HG03159 (cell line): Measurements from ENCODE around the gene CATSPERD.

ENCODE experiments used
- ATAC-seq: cut with Tn5 transposase; IDR thresholded peaks from one replicate; pipeline ENCODE4 v1.9.1; 2021; ENCODE audit warnings: mild to moderate bottlenecking, moderate library complexity; ENCODE audit not compliant: unreplicated experiment

CATSPERD gene

DNA sequence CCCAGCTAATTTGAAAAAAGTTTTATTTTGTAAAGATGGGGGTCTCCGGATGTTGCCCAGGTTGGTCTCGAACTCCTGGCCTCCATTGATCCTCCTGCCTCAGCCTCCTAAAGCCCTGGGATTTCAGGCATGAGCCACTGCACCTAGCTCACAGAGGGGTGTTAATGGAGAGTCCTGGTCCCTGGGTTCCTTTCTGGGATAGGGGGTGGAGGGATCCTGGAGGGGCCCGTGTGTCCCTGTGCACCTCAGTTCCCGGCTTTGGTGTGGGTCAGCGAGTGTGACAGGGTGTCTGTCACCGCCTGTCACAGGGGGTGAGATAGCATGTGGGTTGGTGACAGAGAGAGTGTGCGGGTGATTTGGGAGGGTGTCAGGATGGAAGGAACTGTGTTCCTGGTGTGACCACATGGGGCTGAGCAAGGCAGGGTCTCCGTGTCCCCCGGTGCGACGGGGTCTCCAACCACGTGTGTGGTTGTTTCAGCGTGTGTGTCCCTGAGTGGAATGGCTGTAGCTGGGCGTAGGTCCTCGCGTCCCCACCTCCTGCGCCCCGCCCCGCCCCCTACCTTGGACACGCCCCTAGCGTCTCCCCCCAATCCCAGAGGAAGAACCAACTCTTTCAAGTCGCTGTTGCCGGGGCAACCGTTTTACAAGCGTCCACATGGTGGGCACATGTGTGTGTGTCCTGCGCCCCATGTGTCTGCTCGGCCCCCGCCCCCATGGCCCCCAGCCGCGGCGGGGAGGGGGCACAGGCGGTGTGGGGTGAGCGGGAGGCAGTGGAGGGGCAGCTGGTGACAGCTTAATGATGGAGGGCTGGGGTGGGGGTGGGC, 81.6 kb downstream of the CATSPERD start:
- ATAC-seq: no peak

DNA sequence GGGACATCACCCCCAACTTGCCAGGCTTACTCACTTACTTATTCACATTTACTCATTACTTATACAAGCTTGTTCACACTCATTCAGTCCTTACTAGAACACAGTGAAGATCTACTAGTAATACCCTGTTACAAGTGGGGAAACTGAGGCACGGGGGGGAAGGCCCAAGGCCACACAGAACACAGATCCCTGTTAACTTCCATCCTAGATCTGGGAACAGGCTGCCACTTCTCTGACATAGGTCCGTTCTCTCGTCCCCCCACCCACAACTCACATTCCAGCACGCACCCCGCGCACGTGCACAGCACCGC, 83.0 kb downstream of the CATSPERD start:
- ATAC-seq: no peak

DNA sequence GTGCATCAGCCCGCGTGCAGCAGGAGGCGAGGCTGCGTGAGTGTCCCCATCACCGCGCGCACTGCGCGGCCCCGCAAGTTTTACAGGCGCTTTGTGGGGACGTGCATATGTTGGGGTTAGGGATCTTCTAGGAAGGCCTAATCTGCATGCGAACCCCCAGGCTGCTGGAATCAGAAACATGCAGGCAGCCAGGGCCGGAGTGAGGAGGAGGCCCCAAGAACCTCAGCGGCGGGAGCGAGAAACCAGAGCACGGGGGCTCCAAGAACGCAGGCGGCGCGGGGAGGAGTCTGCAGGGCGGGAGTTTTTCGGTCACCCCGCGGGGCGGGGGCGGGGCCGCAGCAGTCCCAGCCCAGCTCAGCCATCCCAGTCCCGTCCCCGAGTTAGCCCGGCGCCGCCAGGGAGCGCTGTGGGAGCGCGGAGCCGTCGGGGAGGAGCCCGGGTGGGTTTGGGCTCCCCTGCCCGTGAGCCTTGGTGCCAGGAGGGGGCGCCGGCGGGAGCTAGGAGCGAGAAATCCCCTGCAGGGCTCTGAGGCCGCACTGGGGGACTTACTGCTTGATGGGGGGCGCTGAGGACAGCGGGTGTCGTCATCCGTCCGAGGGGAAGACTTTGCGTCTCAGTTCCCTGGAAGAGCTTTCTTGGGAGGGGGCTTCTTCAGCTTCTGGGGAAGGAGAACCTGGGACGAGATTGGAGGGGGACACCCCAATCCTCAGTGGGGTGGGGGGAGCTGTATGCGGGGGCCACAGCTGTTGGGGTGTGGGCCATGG, 83.5 kb downstream of the CATSPERD start:
- no peak for ATAC-seq

DNA sequence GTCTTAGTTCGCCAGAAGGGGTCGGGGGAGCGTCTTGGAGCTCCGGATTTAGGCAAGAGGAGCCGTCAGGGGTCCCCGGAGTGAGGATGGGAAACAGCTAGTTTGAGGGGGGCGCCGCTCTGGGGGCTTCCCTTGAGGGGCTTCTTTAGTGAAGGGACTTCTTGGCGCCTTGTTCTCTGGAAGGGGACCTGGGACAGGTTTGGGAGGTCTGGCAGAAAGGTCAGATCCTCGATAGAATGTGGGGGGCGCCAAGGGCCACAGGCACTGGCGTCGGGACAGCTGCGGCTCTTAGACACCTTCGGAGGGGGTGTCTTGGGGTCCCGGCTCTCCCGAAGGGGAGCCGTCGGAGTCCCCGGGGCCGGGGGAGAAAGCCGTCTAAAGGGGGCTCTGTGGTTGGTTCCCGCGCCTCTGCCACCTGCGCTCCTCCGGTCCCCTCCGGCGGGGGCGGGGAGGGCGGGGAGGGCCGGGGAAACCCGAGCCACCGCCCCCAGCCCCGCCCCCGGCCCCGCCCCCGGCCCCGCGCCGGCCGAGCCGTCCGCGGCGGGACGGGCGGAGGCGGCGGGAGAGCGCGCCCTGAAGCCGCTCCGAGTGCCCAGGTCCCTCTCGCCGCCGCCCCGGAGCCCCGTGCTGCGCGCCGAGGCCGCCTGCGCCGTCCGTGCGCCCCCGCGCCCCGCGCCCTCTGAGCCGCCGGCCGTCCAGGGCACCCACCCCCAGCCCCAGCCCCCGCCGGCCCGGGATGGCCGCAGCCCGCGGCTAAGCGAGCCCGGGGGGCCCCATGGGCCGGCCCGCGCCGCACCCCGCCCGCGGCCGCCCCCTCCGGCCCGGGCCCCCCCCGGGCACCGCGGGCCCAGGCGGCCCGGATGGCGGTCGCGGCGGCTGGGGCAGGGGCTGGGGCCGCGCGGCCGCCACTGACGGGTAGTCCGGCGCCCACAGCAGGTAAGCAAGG, 84.4 kb downstream of the CATSPERD start, which contains the start of gene NRTN:
Gene NRTN (plus strand): TSS at position 552 of the 946 bp plus-strand sequence. CDS start 19,099 bp downstream, outside the sequence.
- no peak for ATAC-seq

DNA sequence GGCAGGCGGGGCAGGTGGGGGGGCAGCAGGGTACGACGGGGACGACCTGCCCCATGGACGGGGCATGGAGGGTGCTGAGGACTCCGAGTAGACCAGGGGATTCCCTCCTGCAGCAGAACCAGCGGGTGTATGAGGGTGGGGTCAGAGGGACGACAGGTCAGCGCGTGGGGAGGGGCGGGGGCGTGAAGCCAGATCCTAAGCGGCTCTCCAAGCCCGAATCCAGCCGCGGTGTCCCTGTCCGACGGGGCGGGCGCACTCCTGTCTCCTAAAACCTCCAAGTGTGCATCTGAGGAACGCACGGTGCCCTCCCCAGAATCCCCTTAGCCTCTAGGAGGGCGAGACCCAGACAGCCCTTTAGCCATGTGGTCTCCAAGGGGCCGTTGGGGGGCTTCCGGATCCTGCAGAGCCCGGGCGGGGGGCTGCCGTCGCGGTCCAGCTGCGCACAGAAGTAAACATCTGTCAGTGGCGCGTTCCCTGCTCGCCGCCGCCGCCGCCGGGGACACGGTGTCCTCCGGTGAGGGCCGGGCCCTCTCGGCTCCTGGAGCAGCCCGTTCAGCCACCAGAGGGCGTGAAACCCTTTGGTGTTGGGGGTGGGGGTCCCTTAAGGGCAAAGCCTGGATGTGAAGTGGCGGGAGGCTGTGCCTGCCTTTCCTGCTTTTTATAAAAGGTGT, 85.2 kb downstream of the CATSPERD start:
- ATAC-seq: no peak

DNA sequence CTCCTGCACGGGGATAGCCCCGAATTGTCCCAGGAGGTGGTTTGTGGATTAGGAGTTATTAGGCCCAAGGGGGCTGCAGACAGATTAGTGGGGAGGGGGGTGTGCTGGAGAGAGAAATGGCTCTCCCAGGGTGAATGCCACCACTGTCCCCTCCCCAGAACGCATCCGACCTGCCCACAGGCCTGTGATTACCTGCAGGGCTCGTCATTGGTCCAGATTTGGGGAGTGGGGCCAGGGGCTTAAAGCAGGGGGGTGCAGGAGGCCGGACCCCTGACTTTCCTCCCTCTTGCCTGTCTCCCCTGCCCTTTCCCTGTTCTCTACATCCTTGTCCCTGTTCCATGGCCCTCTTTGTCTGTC, 85.7 kb downstream of the CATSPERD start:
- no peak for ATAC-seq

DNA sequence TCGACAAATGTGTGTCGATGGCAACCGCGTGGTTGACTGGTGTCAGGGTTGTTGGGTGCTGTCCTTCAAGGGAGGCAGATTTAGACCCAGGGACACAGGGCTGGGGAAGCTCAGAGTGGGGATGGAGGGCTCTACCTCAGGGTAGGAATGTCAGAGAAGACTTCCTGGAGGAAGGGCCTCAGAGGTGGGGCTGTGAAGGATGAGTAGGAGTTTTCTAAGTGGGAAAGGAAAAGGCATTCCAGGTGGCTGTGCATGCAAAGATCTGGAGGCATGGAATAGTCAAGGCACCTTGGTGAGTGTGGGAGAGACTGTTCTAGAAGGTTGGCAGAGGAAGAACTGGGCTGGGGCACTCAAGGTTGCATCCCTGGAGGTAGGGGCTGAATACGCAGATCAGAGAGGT, 86.5 kb downstream of the CATSPERD start:
- ATAC-seq: no peak

DNA sequence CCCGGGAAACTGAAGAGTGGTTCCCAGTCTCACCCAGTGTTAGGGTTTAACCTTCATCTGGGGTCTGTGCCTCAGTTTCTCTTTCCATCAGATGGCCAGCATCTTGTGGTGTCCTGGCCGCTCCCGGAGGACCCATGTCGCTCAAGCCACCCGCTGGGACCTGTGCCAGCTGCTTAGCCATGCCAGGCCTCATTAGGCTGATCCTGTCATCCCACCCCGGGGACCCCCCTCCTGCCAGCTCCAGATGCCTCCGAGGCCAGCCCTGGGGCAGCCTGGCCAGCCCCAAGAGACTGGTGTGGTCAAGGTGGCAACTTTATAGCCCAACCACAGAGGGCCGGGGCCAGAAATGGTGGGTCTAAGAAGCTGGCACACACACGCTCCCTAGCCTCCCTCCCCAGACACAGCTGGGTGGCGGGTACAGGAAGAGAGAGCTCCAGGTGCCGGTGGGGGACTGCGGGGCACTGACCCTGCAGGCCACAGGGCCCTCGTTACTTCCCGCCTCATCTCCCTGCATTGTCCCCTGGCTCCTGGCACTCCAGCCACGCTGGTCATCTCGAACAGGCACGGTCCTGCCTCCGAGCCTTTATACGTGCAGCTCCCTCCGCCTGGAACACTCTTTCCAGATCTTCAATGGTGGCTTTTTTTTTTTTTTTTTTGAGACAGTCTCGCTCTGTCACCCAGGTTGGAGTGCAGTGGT, 87.8 kb downstream of the CATSPERD start:
- no peak for ATAC-seq

DNA sequence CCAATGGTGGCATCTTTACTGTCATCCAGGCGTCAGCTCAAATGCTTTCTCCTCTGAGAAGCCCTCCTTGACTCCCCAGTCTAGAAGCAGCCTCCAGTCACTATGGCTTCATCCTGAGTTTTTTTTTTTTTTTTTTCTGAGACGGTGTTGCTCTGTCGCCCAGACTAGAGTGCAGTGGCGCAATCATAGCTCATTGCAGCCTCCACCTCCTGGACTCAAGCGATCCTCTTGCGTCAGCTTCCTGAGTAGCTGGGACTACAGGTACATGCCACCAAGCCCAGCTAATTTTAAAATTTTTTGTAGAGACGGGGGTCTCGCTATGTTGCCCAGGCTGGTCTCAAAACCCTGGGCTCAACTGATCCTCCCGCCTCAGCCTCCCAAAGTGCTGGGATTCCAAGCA, 88.6 kb downstream of the CATSPERD start:
- ATAC-seq: no peak

DNA sequence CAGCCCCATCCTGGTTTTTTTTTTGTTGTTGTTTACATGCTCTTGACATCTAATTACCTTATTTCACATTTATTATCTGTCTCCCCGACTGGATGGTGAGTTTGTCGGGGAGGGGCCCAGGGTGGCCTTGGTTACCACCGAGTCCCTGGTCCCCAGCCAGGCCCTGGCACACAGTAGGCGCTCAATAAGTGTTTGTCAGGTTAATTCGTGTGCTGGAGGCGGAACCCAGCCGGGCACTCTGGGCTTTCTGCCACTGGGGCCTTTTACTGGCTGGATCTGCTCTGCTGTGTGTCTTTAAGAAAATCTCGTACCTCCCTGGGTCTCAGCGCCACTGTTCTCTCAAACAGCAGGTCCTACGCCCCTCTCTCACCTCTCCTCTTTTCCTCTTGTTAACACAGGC, 89.0 kb downstream of the CATSPERD start:
- no peak for ATAC-seq

DNA sequence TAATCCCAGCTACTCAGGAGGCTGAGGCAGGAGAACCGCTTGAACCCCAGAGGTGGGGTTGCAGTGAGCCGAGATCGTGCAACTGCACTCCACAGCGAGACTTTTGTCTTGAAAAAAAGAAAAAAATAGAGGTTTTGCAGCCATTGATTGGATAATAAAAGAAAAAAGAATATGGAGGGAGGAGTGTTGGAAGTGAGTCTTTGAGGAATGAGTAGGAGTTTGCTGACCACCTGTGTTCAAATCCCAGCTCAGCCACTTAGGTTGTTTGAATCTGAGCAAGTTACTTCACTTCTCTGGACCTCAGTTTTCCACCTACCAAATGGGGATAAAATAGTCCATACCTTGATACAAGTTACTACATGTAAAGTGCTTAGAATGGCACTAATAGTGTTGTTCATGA, 90.7 kb downstream of the CATSPERD start:
- no peak for ATAC-seq

DNA sequence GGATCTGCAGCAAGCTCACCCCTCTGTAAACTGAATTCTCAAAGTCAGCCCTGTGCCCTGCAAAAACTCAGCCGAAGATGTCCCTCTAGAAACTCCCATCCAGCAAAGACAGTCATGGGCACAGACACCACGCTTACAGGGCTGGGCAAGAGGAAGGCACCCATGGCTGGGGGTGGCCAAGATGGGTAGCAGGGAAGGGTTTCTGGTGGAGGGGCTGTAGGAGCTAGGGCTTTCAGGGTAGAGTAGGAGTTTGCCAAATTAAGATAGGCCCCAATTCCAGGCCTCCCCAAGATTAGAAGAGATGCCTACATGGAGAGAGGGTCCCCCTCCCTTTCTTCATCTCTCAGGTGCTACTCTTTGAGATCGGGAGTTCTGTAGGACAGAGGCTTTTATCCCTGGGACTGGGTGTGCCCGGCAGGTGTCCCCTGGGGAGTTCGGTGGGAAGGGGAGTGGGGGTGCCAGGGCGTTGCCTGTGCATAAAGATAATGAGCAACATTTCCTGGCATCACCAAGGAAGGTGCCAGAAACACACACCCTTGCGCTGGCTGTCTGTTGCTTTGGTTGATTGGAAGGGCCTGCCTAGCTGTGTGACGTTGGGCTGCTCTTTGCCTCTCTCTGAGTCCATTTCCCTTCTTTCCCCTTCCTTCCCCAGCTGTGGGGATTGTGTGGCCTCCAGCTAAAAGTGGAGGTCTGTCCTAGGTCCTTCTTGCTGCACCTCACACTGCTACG, 93.8 kb downstream of the CATSPERD start:
- ATAC-seq: no peak

DNA sequence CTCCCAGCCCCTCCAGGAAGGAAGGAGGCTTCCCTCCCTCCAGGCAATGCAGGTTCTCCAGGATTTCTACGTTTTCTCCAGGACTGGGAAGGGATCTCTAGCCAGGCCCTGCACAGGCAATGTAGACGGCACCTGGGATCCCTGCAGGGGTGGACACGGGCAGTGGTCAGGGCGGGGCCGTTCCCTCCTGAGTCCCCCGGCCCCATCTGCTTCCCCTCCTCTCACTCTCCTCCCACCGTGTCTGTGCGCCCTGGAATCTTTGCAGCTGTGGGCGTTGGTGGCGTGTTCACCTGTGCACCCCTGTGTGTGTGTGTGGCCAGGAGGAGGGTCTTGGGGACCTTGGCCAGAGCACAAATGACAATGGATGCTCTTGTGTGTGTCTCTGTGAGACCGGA, 94.4 kb downstream of the CATSPERD start:
- ATAC-seq: no peak

DNA sequence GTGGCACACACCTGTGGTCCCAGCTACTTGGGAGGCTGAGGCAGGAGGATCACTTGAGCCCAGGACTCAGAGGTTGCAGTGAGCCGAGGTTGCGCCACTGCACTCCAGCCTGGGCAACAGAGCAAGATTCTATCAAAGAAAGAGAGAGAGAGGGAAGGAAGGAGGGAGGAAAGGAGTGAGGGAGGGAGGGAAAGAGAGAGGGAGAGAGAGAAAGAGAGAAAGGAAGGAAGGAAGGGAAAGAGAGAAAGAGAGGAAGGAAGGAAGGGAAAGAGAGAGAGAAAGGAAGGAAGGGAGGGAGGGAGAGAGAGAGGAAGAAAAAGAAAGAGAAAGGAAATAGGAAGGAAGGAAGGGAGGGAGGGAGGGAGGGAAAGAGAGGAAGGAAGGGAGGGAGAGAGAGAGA, 96.8 kb downstream of the CATSPERD start:
- ATAC-seq: no peak

DNA sequence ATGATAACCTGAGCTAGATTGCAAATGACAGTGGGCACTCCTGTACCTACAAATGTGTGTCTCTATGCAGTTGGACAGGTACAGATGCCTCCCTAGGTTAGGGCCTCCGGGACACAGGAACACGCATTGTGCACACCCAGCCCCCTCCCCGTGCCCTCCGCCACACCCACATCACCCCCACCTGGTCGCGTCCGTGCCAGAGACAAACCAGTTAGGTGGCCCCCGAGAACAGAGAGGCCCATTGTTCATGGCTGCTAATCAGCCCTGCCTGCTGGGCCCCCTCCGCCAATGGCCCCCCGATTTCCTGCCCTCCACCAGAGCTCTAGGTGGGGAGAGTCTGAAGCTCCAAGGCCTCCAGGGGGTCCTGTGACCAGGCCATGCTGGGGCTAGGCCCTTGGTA, 98.2 kb downstream of the CATSPERD start:
- ATAC-seq: no peak

DNA sequence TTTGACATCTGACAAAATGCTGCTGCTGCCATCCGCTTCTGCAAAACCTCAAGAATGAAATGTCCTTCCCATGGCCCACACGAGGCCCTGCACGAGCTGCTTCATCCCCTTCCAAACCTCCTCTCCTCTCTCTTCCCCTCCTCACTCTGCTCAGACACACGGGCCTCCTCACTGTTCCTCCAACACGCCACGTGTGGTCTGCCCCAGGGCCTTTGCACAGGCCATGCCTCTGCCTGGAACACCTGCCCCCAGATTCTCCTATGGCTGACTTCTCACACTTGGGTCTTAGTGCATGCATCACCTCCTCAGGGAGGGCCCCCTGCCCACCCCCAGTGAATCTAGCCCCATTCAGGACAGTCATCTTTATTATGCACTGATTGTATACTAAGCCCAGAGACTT, 100.3 kb downstream of the CATSPERD start:
- ATAC-seq: no peak

DNA sequence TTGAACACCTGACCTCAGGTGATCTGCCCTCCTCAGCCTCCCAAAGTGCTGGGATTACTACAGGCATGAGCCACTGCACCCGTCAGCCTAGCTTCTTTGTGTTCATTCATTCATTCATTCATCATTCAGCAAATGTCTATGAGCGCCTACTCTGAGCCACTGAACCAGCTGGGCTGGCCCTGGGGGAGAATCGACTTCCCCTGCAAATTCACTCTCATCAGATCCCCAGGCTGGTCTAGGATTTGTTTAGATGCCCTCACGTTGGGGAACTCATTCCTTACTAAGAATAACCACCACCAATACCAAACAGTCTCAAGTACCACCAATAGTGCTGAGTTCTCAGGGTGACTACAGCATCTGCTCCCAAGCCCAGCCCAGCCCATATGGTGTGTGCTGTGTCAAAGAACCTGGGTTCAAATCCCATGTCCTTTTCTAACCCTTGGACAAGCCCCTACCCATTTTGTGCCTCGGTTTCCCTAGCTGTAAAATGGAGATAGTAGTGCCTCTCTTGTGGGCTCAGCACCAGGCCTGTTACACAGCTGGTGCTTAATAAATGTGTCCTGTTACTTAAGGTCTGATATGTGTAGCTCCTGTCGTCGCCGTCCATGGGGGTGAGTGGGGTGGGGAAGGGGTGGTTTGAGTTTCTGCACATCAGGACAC, 101.2 kb downstream of the CATSPERD start:
- ATAC-seq: no peak

DNA sequence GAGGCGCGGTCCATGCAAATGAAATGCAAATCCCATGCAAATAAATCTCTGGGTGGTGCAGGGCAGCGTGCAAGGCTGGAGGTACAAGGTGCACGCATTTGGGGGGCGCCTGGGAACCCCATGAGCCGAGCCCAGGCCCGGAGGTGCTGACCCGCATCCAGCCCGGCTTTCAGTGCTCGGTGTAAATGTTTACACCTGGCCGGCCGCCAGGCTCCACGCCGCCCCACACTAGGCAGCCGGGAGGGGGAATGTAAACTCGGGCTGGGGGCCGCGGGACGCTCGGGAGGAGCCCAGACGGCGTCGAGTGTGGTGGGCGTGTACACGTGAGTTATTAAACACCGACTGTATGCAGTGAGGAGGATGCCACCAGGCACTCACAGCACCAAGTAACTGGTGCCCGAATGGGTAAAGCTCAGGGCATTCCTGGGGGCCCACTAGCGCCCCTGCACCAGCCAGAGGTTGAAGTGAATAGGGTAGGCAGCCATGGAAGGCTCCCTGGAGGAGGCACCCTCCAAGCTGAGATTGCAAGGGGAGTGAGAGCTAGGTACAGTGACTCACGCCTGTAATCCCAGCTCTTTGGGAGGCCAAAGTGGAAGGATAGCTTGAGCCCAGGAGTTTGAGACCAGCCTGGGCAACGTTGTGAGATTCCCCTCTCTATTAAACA, 101.9 kb downstream of the CATSPERD start:
- no peak for ATAC-seq
